Loucy (cell line): ENCODE results near the gene ERP44.

Source experiments
- H2AFZ ChIP-seq: fragments of 200-600 bp; sonication (generic); 2 replicates; pipeline ENCODE4 v1.6.0; 2016; ENCODE audit warnings: antibody characterized with exemption, mild to moderate bottlenecking, low read length, moderate library complexity
- H3F3A ChIP-seq: fragments of 200-600 bp; 2 replicates; pipeline ENCODE4 v1.6.0; 2016; ENCODE audit warnings: antibody characterized with exemption, low read depth, mild to moderate bottlenecking
- H3K27me3 ChIP-seq: fragments of 200-600 bp; sonication (generic); 2 replicates; pipeline ENCODE4 v1.6.1; 2014; ENCODE audit warnings: low read length, mild to moderate bottlenecking; ENCODE audit not compliant: insufficient read depth, poor library complexity, severe bottlenecking
- H3K36me3 ChIP-seq: fragments of 200-600 bp; sonication (generic); 2 replicates; pipeline ENCODE4 v1.6.1; 2016; ENCODE audit warnings: low read length; ENCODE audit not compliant: insufficient read depth
- H3K4me1 ChIP-seq: fragments of 200-600 bp; sonication (generic); 2 replicates; pipeline ENCODE4 v1.5.1; 2014; ENCODE audit warnings: low read length, mild to moderate bottlenecking; ENCODE audit not compliant: insufficient read depth, poor library complexity, severe bottlenecking
- H3K4me2 ChIP-seq: fragments of 200-600 bp; sonication (generic); 2 replicates; pipeline ENCODE4 v1.6.0; 2014; ENCODE audit warnings: antibody characterized with exemption, low read length, low read depth, mild to moderate bottlenecking; ENCODE audit not compliant: poor library complexity, severe bottlenecking
- H3K4me3 ChIP-seq: fragments of 200-600 bp; sonication (generic); 2 replicates; pipeline ENCODE4 v1.5.1; 2014; ENCODE audit warnings: low read length, mild to moderate bottlenecking, mixed read lengths; ENCODE audit not compliant: poor library complexity, severe bottlenecking
- H3K79me2 ChIP-seq: fragments of 200-600 bp; sonication (generic); 2 replicates; pipeline ENCODE4 v1.6.1; 2014; ENCODE audit warnings: low read length; ENCODE audit not compliant: insufficient read depth
- H3K9ac ChIP-seq: fragments of 200-600 bp; sonication (generic); 2 replicates; pipeline ENCODE4 v1.6.0; 2014; ENCODE audit warnings: mild to moderate bottlenecking, low read depth, low read length, moderate library complexity; ENCODE audit not compliant: poor library complexity, severe bottlenecking
- H3K9me2 ChIP-seq: fragments of 200-600 bp; sonication (generic); replicated peaks from 2 replicates; pipeline ENCODE4 v1.6.1; 2016; ENCODE audit warnings: low read depth, low read length, mixed read lengths
- H3K9me3 ChIP-seq: fragments of 200-600 bp; sonication (generic); 2 replicates; pipeline ENCODE4 v1.6.1; 2014; ENCODE audit warnings: mild to moderate bottlenecking, antibody characterized with exemption, low read length, low read depth; ENCODE audit not compliant: insufficient read depth
- H4K20me1 ChIP-seq: fragments of 200-600 bp; sonication (generic); 2 replicates; pipeline ENCODE4 v1.6.0; 2014; ENCODE audit warnings: antibody characterized with exemption, low read length, mild to moderate bottlenecking; ENCODE audit not compliant: insufficient read depth, poor library complexity, severe bottlenecking
- CTCF ChIP-seq: fragments of 200-600 bp; sonication (generic); conservative IDR thresholded peaks from 2 replicates; pipeline ENCODE4 v1.5.1; 2014; ENCODE audit warnings: mild to moderate bottlenecking, antibody characterized with exemption, low read length
- EZH2phosphoT487 ChIP-seq: fragments of 200-600 bp; IDR thresholded peaks from 2 replicates; pipeline ENCODE4 v1.6.1; 2018; ENCODE audit warnings: antibody characterized with exemption, mild to moderate bottlenecking, moderate library complexity, borderline replicate concordance

Gene ERP44

GRCh38 chr9:100058699-100059579 lies 39.9 kb downstream of the ERP44 start:
- no peak overlapping the region for H3K9ac ChIP-seq
- peaks cover 15% of the 10 kb centered on the region for H3K79me2 ChIP-seq
- no peaks in the 10 kb centered on the region for H3K27me3 ChIP-seq
- no peaks in the 10 kb centered on the region for H4K20me1 ChIP-seq
- H3K4me2 ChIP-seq, result no peak overlapping the region
- H3K4me3 ChIP-seq, result no peak overlapping the region
- no peaks in the 10 kb centered on the region for H3F3A ChIP-seq
- TF ChIP-seq CTCF (no peak), EZH2phosphoT487 (no peak)
- H3K36me3 ChIP-seq, result peaks cover 45% of the 10 kb centered on the region
- no peaks in the 10 kb centered on the region for H3K9me2 ChIP-seq
- H3K4me1 ChIP-seq, result peaks cover 9% of the 10 kb centered on the region
- no peak overlapping the region for H2AFZ ChIP-seq
- no peaks in the 10 kb centered on the region for H3K9me3 ChIP-seq

GRCh38 chr9:100057624-100058023 lies 41.2 kb downstream of the ERP44 start:
- no peaks in the 10 kb centered on the region for H3K9me3 ChIP-seq
- no peaks in the 10 kb centered on the region for H3K9me2 ChIP-seq
- no peaks in the 10 kb centered on the region for H3K27me3 ChIP-seq
- H3K4me1 ChIP-seq, result no peaks in the 10 kb centered on the region
- no peaks in the 10 kb centered on the region for H4K20me1 ChIP-seq
- no peak overlapping the region for H2AFZ ChIP-seq
- no peak overlapping the region for H3K4me2 ChIP-seq
- peaks cover 45% of the 10 kb centered on the region for H3K36me3 ChIP-seq
- no peaks in the 10 kb centered on the region for H3F3A ChIP-seq
- no peak overlapping the region for H3K4me3 ChIP-seq
- H3K9ac ChIP-seq, result no peak overlapping the region
- peaks cover 10% of the 10 kb centered on the region for H3K79me2 ChIP-seq
- TF ChIP-seq EZH2phosphoT487, result no peak
- no peak for TF ChIP-seq CTCF

GRCh38 chr9:100056561-100056960 lies 42.2 kb downstream of the ERP44 start:
- peaks cover 5% of the 10 kb centered on the region for H3K79me2 ChIP-seq

More at GRCh38 chr9:100056561-100056960, 42.2 kb downstream of the ERP44 start:
- Histone ChIP-seq H3K9ac (no peak overlapping the region), H3K4me2 (no peak overlapping the region), H3K9me2 (no peaks in the 10 kb centered on the region), H3K9me3 (no peaks in the 10 kb centered on the region), H3F3A (no peaks in the 10 kb centered on the region), H2AFZ (no peak overlapping the region), H3K36me3 (peaks cover 54% of the 10 kb centered on the region), H3K27me3 (no peaks in the 10 kb centered on the region), H4K20me1 (no peaks in the 10 kb centered on the region), H3K4me3 (no peak overlapping the region), H3K4me1 (no peaks in the 10 kb centered on the region)
- TF ChIP-seq CTCF, result no peak
